ENCODE measurements around the gene OR51I1. TPM values are rescaled to one million over a fixed set of nuclear protein-coding genes. Genes with fewer than 3 reads are reported as not detected.

The OR51I1 gene
- total and polyA plus RNA-seq, 2 of the 13 experiments (the other 11 are each of a cell fraction or from before 2014, with no cell fraction given): 0.09 TPM; not detected in 1

DNA sequence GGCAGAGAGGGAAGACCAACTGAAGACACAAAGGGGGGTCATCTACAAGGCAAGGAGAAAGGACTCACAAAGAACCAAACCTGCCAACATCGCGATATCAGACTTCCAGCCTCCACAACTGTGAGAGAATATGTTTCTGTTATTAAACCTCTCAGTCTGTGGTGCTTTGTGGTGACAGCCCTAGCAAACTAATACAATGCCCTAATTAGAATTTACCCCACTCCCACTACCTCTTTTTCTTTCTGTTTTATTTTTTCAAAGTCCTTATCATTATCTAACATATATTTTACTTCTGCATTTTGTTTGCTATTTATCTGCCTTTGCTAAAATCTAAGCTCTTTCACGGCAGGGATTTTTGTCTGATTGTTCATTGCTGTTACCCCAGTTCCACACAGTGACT lies 44.7 kb upstream of the OR51I1 start (continued):
- TF ChIP-seq ARID3A (IDR thresholded peaks at IDR 0.05; ENCODE audit: low read depth, low read length) (no peak), ELF1 (CRISPR knock-in tag; IDR thresholded peaks at IDR 0.05) (no peak), EEA1 (CRISPR knock-in tag; IDR thresholded peaks at IDR 0.05; ENCODE audit: borderline replicate concordance) (no peak), TEAD3 (CRISPR knock-in tag; optimal IDR thresholded peaks at IDR 0.05; ENCODE audit: borderline replicate concordance) (no peak), ZNF432 (CRISPR knock-in tag; IDR thresholded peaks at IDR 0.05; ENCODE audit: borderline replicate concordance) (no peak), SETDB1 (CRISPR knock-in tag; IDR thresholded peaks at IDR 0.05; ENCODE audit: borderline replicate concordance) (no peak), ZNF619 (CRISPR knock-in tag; IDR thresholded peaks at IDR 0.05) (no peak), CCAR2 (optimal IDR thresholded peaks at IDR 0.05; ENCODE audit: low read depth, low read length) (no peak)

GRCh38 chr11:5476186-5476819 lies 35.0 kb upstream of the OR51I1 start:
- no TSS peak for BruUV-seq (replicated peaks)
- ATAC-seq: peak; percentile 77
- TF ChIP-seq NFE2L2 (IDR thresholded peaks at IDR 0.05; ENCODE audit: low read length) (no peak), HNRNPLL (IDR thresholded peaks at IDR 0.05; ENCODE audit: low read depth, low read length, poor library complexity, severe bottlenecking) (no peak), STAG1 (CRISPR knock-in tag; IDR thresholded peaks at IDR 0.05) (peak; percentile 45), ARNT2 (CRISPR knock-in tag; IDR thresholded peaks at IDR 0.05; ENCODE audit: low read depth) (no peak), LRRFIP1 (CRISPR knock-in tag; conservative IDR thresholded peaks at IDR 0.05) (no peak), ZSCAN9 (CRISPR knock-in tag; IDR thresholded peaks at IDR 0.05; ENCODE audit: borderline replicate concordance) (no peak), RFX3 (CRISPR knock-in tag; IDR thresholded peaks at IDR 0.05) (no peak)
- TF ChIP-seq, protein P1, sequence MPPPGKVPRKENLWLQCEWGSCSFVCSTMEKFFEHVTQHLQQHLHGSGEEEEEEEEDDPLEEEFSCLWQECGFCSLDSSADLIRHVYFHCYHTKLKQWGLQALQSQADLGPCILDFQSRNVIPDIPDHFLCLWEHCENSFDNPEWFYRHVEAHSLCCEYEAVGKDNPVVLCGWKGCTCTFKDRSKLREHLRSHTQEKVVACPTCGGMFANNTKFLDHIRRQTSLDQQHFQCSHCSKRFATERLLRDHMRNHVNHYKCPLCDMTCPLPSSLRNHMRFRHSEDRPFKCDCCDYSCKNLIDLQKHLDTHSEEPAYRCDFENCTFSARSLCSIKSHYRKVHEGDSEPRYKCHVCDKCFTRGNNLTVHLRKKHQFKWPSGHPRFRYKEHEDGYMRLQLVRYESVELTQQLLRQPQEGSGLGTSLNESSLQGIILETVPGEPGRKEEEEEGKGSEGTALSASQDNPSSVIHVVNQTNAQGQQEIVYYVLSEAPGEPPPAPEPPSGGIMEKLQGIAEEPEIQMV (CRISPR knock-in tag; IDR thresholded peaks at IDR 0.05; ENCODE audit: low read depth): no peak

More at GRCh38 chr11:5476186-5476819, 35.0 kb upstream of the OR51I1 start:
- Histone ChIP-seq H3K27ac (ENCODE audit: extremely low read length, insufficient read depth, low read length) (no peak overlapping the region), H3K4me2 (ENCODE audit: low read depth, low read length) (no peak overlapping the region), H3K4me3 (replicated peaks in 1 of 3; ENCODE audit: insufficient read depth in 1 of 3, low read depth in 2 of 3, low read length in 3 of 3) (no peak overlapping the region), H3K79me2 (ENCODE audit: insufficient read depth, low read length) (no peaks in the 10 kb centered on the region), H4K20me1 (ENCODE audit: insufficient read depth, low read length) (no peaks in the 10 kb centered on the region), H3K36me3 (replicated peaks in 1 of 2; ENCODE audit: control insufficient read depth in 1 of 2, insufficient read depth in 2 of 2, low read length in 2 of 2) (no peaks in the 10 kb centered on the region), H3K9me3 (ENCODE audit: low read length) (no peaks in the 10 kb centered on the region), H2AFZ (ENCODE audit: low read length) (no peak overlapping the region), H3K27me3 (ENCODE audit: control insufficient read depth in 1 of 2, insufficient read depth in 2 of 2, low read length in 2 of 2) (0 out of 5 replicates have a peak, but pooled peaks cover 0 to 9% of the 10 kb centered on the region in 2 experiments), H3K9ac (ENCODE audit: insufficient read depth, low read depth, low read length) (no peak overlapping the region), H3K4me1 (ENCODE audit: insufficient read depth, low read length) (no peaks in the 10 kb centered on the region)
- WGBS (ENCODE audit: low lambda C conversion rate): 5% methylated on average over 2 of the region's 2 CpGs
- FAIRE-seq (peak; percentile 51), DNase-seq (ENCODE audit: low spot score) (peak; percentile 36)
- ChIA-PET POLR2A (no interaction called here), CTCF (ENCODE audit: low intra/inter-chr PET ratio, low total read pairs) (interaction anchor here (0.7 to 2.1 kb wide), 2 partner anchors 327 to 332 kb away, joined by 3 to 35 read pairs; partner anchors contain the start of gene OR52N2)
- intact Hi-C loops (cut with micrococcal nuclease; ENCODE audit: unreplicated experiment) (loop anchor here (10.0 kb wide), 1 partner anchor 878 kb away; no protein-coding TSS in a partner anchor), in situ Hi-C loops (cut with HindIII; ENCODE audit: extremely low pct_ligation_motif_present, low pct_unique_long_range_greater_than_20kb) (loop anchor here (5.0 kb wide), 1 partner anchor 331 kb away; the partner anchor contains the start of gene OR52N2)

Measured in HepG2 (cell line).